Measurements from ENCODE around the gene PRR11. TPM values are rescaled to one million over a fixed set of nuclear protein-coding genes. Genes with fewer than 3 reads are reported as not detected.

PRR11 gene
- total and polyA plus RNA-seq, 2 of the 4 experiments (the other 2 are of a cell fraction), result 8.6 to 24.0 TPM

DNA sequence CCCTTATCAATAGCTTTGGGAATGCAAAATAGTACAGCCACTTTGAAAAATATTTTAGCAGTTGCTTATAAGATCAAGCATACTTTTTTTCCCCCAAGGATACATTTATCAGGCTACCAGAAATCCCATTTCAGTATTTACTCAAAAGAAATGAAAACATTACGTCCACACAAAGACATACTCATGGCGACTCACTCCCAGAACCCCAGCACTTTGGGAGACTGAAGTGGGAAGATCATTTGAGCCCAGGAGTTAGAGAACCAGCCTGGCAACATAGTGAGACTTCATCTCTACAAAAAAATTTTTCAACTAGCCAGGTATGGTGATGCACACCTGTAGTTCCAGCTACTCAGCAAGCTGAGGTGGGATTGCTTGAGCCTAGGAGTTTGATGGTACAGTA, 6.5 kb upstream of the PRR11 start:
- H4K20me1 ChIP-seq (ENCODE audit: insufficient read depth, low read length), result peaks cover 17% of the 10 kb centered on the region
- H3K56ac ChIP-seq (ENCODE audit: extremely low read depth, insufficient read depth, low read length), result no peak overlapping the region
- no peak overlapping the region for H4K5ac ChIP-seq (ENCODE audit: low read depth, low read length)
- H4K8ac ChIP-seq (ENCODE audit: low read depth in 2 of 2, low read length in 2 of 2), result peak overlapping the region in 1 of 2 experiments; percentile 35; a peak in 1 of 4 replicates
- H2BK5ac ChIP-seq (ENCODE audit: low read depth, low read length, poor library complexity, severe bottlenecking), result peak overlapping the region; percentile 40
- peak overlapping the region; percentile 55 for H3K4me2 ChIP-seq (ENCODE audit: low read depth, low read length)
- no TSS peak for BruUV-seq (replicated peaks)
- H3K4me1 ChIP-seq (ENCODE audit: control insufficient read depth, insufficient read depth, low read length), result peaks cover 3% of the 10 kb centered on the region
- H3K79me1 ChIP-seq (ENCODE audit: low read depth in 1 of 2, low read length in 2 of 2), result peaks cover 0 to 38% of the 10 kb centered on the region in 2 experiments
- peak overlapping the region; percentile 4; the same call in 1 of the 2 replicates for H3K23ac ChIP-seq (ENCODE audit: low read depth, low read length)
- no peaks in the 10 kb centered on the region for H3K27me3 ChIP-seq (ENCODE audit: control insufficient read depth, insufficient read depth, low read length)
- no peaks in the 10 kb centered on the region for H3K9me3 ChIP-seq (ENCODE audit: control insufficient read depth, insufficient read depth, low read length)
- peak; percentile 27; the same call in 1 of the 2 replicates for ATAC-seq (ENCODE audit: low read depth)
- dilution Hi-C loops (cut with HindIII; ENCODE audit: low sequenced_read_pairs, unreplicated experiment), result no loop called here
- no peak overlapping the region for H3K4me3 ChIP-seq (ENCODE audit: insufficient read depth, low read depth, low read length)
- H2AFZ ChIP-seq (replicated peaks; ENCODE audit: low read length, poor library complexity), result no peak overlapping the region
- H3K9me1 ChIP-seq (ENCODE audit: insufficient read depth, low read length), result peaks cover 9% of the 10 kb centered on the region
- peak; percentile 57 for DNase-seq
- WGBS, 2 experiments (ENCODE audit: extremely low coverage in 2 of 2, insufficient read length in 1 of 2), result no CpG with 5 or more reads among the region's 2 CpGs
- H3K36me3 ChIP-seq (ENCODE audit: control insufficient read depth, insufficient read depth, low read length), result peaks cover 3% of the 10 kb centered on the region; the same call in 1 of the 2 replicates
- POLR2A ChIA-PET (ENCODE audit: unreplicated experiment), result no interaction called here
- H2BK120ac ChIP-seq (ENCODE audit: low read depth, low read length), result no peak overlapping the region
- no peak overlapping the region; the same call in 1 of the 2 replicates for H3K14ac ChIP-seq (replicated peaks; ENCODE audit: low read depth, low read length)
- H4K91ac ChIP-seq (ENCODE audit: insufficient read depth, low read depth, low read length), result no peak overlapping the region
- in situ Hi-C loops (cut with MboI; ENCODE audit: low sequenced_read_pairs), result no loop called here
- CTCF ChIA-PET, result interaction anchor here (0.7 kb wide), 1 partner anchor 13 kb away, joined by 4 read pairs; no protein-coding TSS in a partner anchor
- no peak overlapping the region for H3K18ac ChIP-seq (ENCODE audit: low read depth, low read length)
- intact Hi-C loops (cut with micrococcal nuclease), result no loop called here
- H3K27ac ChIP-seq (ENCODE audit: insufficient read depth, low read length), result peak overlapping the region; percentile 51; the same call in 1 of the 2 replicates
- H2BK20ac ChIP-seq (ENCODE audit: low read depth, low read length), result no peak overlapping the region
- H3K9ac ChIP-seq (ENCODE audit: low read depth, low read length), result no peak overlapping the region
- H2AK5ac ChIP-seq (ENCODE audit: low read depth, low read length), result no peak overlapping the region
- H3K4ac ChIP-seq (ENCODE audit: low read depth, low read length), result no peak overlapping the region
- H2AK9ac ChIP-seq (replicated peaks; ENCODE audit: low read depth, low read length, poor library complexity), result no peak overlapping the region
- no peak for TF ChIP-seq MXI1 (IDR thresholded peaks at IDR 0.05; ENCODE audit: borderline replicate concordance, low read depth, low read length)
- TF ChIP-seq MAZ (IDR thresholded peaks at IDR 0.05; ENCODE audit: borderline replicate concordance, low read depth, low read length), result no peak
- TF ChIP-seq, protein P1, sequence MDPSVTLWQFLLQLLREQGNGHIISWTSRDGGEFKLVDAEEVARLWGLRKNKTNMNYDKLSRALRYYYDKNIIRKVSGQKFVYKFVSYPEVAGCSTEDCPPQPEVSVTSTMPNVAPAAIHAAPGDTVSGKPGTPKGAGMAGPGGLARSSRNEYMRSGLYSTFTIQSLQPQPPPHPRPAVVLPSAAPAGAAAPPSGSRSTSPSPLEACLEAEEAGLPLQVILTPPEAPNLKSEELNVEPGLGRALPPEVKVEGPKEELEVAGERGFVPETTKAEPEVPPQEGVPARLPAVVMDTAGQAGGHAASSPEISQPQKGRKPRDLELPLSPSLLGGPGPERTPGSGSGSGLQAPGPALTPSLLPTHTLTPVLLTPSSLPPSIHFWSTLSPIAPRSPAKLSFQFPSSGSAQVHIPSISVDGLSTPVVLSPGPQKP (IDR thresholded peaks at IDR 0.05; ENCODE audit: borderline replicate concordance, low read depth, low read length), result no peak
- TF ChIP-seq FOS (IDR thresholded peaks at IDR 0.05; ENCODE audit: low read depth, low read length), result no peak
- TF ChIP-seq RCOR1 (IDR thresholded peaks at IDR 0.05; ENCODE audit: insufficient replicate concordance, low read length), result no peak
- no peak for TF ChIP-seq MAFK (IDR thresholded peaks at IDR 0.05; ENCODE audit: low read depth, low read length)
- no peak for TF ChIP-seq NFE2L2 (IDR thresholded peaks at IDR 0.05; ENCODE audit: low read depth, low read length)
- TF ChIP-seq, protein P2, sequence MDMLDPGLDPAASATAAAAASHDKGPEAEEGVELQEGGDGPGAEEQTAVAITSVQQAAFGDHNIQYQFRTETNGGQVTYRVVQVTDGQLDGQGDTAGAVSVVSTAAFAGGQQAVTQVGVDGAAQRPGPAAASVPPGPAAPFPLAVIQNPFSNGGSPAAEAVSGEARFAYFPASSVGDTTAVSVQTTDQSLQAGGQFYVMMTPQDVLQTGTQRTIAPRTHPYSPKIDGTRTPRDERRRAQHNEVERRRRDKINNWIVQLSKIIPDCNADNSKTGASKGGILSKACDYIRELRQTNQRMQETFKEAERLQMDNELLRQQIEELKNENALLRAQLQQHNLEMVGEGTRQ (IDR thresholded peaks at IDR 0.05; ENCODE audit: low read depth, low read length), result no peak
- no peak for TF ChIP-seq SMC3 (IDR thresholded peaks at IDR 0.05; ENCODE audit: low read depth, low read length)
- no peak for TF ChIP-seq POLR2A (IDR thresholded peaks at IDR 0.05; ENCODE audit: low read depth, low read length)
- no peak for TF ChIP-seq RFX5 (IDR thresholded peaks at IDR 0.05; ENCODE audit: low read depth, low read length)
- TF ChIP-seq, protein P3, sequence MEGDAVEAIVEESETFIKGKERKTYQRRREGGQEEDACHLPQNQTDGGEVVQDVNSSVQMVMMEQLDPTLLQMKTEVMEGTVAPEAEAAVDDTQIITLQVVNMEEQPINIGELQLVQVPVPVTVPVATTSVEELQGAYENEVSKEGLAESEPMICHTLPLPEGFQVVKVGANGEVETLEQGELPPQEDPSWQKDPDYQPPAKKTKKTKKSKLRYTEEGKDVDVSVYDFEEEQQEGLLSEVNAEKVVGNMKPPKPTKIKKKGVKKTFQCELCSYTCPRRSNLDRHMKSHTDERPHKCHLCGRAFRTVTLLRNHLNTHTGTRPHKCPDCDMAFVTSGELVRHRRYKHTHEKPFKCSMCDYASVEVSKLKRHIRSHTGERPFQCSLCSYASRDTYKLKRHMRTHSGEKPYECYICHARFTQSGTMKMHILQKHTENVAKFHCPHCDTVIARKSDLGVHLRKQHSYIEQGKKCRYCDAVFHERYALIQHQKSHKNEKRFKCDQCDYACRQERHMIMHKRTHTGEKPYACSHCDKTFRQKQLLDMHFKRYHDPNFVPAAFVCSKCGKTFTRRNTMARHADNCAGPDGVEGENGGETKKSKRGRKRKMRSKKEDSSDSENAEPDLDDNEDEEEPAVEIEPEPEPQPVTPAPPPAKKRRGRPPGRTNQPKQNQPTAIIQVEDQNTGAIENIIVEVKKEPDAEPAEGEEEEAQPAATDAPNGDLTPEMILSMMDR (conservative IDR thresholded peaks at IDR 0.05; ENCODE audit: low read depth, low read length), result no peak
- no peak for TF ChIP-seq BHLHE40 (IDR thresholded peaks at IDR 0.05; ENCODE audit: low read depth, low read length)
- TF ChIP-seq RAD21 (IDR thresholded peaks at IDR 0.05; ENCODE audit: low read length), result no peak
- no peak for TF ChIP-seq CHD1 (IDR thresholded peaks at IDR 0.05; ENCODE audit: low read depth, low read length)
- no peak for TF ChIP-seq CEBPB (IDR thresholded peaks at IDR 0.05; ENCODE audit: low read depth, low read length)
- no peak overlapping the region for H2BK15ac ChIP-seq (ENCODE audit: low read depth, low read length)
